GM12872 (cell line): ENCODE results near the gene FBLN2.

Source experiments
- TF ChIP-seq, protein P1 (sequence below): IDR thresholded peaks from 3 replicates; pipeline ENCODE4 v1.5.1; 2011; ENCODE audit warnings: low read depth, mild to moderate bottlenecking, low read length, moderate library complexity; ENCODE audit not compliant: insufficient read depth

FBLN2 gene

DNA sequence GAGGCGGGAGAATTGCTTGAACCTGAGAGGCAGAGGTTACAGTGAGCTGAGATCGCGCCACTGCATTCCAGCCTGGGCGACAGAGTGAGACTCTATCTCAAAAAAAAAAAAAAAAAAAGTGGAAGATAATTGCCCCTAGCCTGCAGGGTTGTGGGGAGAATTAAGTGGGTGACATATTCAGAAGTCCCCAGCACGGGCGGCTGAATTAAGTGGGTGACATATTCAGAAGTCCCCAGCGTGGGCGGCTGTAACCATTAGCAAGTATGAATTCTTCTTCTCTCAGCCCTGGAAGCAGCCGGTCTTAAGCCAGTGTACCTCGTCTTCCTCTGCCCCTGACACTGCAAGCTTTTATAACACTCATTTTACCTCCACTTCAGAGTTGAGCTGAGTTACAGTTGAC is 44.7 kb downstream of the FBLN2 start:
- TF ChIP-seq, protein P1, sequence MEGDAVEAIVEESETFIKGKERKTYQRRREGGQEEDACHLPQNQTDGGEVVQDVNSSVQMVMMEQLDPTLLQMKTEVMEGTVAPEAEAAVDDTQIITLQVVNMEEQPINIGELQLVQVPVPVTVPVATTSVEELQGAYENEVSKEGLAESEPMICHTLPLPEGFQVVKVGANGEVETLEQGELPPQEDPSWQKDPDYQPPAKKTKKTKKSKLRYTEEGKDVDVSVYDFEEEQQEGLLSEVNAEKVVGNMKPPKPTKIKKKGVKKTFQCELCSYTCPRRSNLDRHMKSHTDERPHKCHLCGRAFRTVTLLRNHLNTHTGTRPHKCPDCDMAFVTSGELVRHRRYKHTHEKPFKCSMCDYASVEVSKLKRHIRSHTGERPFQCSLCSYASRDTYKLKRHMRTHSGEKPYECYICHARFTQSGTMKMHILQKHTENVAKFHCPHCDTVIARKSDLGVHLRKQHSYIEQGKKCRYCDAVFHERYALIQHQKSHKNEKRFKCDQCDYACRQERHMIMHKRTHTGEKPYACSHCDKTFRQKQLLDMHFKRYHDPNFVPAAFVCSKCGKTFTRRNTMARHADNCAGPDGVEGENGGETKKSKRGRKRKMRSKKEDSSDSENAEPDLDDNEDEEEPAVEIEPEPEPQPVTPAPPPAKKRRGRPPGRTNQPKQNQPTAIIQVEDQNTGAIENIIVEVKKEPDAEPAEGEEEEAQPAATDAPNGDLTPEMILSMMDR: no peak

DNA sequence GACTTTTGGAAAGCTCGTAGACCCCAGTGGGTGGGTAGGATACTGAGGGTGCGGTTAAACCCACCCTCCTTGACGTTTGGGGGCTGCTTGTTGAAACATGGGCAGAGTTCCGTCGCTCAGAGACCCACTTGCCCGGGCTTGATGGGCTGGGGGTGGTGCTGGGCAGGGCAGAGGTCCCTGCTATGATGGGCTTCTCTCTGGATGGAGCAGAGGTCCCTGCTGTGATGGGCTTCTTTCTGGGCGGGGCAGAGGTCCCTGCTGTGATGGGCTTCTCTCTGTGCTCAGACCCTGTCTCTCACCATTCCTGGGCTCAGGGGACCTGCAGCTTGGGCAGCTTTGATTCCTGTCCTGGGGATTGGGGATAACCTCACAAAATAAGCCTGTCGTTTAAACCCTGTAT is 45.2 kb downstream of the FBLN2 start:
- TF ChIP-seq, protein P1: no peak

DNA sequence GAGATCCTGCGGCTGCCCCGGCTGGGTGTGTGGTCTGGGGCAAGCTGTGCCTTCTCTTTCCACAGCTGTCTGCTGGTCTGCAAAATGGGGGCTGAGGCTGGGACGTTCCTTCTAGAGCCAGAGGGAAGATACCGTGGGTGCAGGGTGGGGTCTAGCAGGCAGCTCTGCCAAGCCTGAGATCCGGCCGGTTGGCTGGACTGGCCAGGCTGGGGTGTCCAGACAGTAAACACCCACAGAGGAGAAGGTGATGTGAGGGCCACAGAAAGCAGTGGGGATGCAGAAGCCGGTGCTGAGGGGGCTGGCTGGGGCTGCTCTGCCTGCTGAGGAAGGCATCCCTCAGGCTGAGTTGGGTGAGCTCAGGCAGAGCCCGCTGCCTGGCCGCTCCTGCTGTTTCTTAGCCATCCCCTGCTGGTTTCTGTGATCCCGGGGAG is 46.1 kb downstream of the FBLN2 start:
- TF ChIP-seq, protein P1: no peak

DNA sequence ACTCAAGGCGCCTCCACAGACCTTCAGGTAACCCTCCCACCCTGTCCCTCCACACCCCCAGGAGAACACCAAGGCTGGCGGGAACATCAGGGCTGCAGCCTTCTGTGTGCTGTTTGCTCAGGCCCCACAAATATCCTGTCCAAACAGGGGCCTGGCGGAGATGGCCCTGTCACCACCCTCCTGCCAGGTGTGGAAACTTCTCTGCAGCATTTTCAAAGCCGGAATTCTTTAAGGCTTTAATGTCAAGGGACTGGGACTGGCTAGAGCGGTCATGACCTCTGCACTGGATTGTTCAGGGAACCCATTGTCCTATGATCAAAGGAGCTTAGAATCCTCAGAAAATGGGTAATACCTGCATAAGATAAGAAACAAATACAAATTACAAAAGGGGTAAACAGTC is 46.6 kb downstream of the FBLN2 start:
- TF ChIP-seq, protein P1: no peak

DNA sequence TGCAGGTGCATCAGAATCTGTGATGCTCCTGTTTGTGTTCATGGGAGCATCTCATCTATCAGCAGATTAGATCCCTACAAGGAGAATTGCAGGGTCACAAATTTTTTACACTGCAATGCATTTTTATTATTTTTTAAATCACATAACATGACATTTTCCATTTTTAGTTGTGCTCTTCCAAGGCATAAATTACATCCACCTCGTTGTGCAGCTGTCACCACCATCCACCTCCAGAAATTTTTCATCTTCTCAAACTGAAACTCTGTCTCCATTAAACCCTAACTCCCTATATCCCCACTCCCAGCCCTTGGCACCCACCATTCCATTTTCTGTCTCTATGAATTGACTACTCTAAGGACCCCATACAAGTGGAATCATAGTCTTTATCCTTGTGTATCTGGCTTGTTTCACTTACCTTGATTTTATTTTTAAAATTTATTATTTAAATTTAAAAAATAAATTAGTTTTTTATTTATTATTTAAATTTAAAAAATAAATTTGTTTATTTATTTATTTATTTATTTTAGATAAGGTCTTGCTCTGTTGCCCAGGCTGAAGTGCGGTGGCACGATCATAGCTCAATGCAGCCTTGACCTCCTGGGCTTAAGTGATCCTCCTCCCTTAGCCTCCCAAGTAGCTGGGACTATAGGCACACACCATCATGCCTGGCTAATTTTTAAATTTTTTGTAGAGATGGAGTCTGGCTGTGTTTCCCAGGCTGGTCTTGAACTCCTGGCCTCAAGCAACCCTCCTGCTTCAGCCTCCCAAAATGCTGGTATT is 47.7 kb downstream of the FBLN2 start:
- TF ChIP-seq, protein P1: no peak

DNA sequence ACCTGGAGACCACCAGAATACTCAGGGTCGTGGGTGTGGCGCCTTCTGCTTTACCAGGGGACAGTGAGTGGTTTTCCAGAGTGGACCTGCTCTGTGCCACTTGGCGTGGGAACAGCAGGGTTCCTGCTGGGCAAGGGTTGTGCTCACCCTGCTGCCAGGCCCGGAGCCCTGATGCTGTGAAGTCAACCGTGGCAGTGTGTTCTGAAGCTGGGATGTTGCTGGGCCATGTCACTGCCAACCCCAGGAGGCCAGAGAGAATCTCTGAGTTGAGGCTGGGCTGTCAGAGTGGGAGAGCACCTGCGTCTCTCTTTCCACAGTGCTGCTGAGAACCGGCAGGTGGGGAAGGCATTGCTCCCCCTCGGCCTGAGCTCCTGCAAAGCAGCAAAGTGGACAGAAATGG is 48.7 kb downstream of the FBLN2 start:
- TF ChIP-seq, protein P1: no peak

DNA sequence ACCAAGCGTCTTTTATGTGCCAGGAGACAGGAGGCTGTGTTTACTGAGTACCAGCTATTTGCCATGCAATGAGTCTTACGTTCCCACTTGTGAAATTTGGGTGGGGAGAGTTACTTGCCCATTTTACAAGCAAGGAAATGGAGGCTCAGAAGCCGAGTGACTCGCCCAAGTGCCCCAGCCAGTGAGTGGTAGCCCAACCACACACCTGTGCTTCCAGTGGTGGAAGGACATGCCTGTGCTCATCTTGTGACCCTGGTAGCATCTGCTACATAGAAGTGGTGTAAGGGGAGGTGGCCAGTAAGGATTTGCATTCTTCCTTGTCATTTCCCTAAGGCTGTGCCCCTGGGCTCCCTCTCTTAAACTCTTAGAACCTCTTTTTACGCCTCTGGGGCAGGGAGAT is 49.3 kb downstream of the FBLN2 start:
- TF ChIP-seq, protein P1: no peak
